AG10803 (cell line): ENCODE results near the gene PRKAA1.

Source experiments
- DNase-seq: peaks from one replicate; pipeline ENCODE4 v3.0.0; 2010; ENCODE audit warnings: low read depth
- H3K4me3 ChIP-seq: 2 replicates; pipeline ENCODE4 v1.5.1; 2011; ENCODE audit warnings: mild to moderate bottlenecking, low read length, control low read depth
- TF ChIP-seq, protein P1 (sequence below): conservative IDR thresholded peaks from 2 replicates; pipeline ENCODE4 v1.5.1; 2011; ENCODE audit warnings: mild to moderate bottlenecking, low read length, control low read depth, inconsistent platforms

The PRKAA1 gene

DNA sequence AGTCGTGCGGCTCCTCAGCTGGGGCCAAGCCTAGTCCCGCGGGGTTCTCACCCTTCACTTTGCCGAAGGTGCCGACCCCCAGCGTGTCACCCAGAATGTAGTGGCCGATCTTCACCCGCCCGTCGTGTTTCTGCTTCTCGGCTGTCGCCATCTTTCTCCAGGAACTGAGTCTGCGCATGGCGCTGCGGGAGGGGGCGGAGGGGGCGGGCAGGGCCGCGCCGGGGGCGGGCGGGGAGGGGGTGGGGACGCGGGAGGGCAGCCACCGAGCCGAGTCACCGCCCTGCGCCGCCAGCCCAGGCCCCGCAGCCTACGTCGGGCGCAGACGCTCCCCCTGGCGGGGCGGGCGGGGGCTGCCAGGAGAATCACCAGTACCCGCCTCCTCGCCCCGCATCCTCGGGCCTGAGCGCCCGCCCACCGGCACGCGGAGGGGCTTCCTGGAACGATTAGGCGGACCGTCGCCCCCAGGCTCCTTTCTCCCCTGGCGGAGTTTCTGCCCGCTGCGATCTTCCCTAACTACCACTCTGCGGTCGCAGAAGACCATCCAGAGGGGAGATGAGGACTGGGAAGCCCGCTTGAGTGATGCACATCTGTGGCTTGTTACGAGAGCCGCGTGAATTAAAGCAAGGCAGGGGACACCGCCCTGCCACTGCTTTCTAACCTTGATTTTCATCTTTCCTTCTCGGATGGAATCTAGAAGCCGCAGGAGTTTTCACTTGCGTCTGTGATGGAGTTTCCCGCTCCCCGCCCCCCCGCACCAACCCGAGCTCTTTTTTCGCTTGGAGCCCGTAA lies at the start of gene PRKAA1:
PRKAA1 (minus strand) TSS at position 363 of the 789 bp plus-strand sequence; CDS start at position 178, 185 bp downstream.
- H3K4me3 ChIP-seq = peak within 1 kb of the TSS; percentile 97
- DNase-seq = peak; percentile 85
- TF ChIP-seq, protein P1, sequence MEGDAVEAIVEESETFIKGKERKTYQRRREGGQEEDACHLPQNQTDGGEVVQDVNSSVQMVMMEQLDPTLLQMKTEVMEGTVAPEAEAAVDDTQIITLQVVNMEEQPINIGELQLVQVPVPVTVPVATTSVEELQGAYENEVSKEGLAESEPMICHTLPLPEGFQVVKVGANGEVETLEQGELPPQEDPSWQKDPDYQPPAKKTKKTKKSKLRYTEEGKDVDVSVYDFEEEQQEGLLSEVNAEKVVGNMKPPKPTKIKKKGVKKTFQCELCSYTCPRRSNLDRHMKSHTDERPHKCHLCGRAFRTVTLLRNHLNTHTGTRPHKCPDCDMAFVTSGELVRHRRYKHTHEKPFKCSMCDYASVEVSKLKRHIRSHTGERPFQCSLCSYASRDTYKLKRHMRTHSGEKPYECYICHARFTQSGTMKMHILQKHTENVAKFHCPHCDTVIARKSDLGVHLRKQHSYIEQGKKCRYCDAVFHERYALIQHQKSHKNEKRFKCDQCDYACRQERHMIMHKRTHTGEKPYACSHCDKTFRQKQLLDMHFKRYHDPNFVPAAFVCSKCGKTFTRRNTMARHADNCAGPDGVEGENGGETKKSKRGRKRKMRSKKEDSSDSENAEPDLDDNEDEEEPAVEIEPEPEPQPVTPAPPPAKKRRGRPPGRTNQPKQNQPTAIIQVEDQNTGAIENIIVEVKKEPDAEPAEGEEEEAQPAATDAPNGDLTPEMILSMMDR = peak; percentile 41

- no peak for DNase-seq
- H3K4me3 ChIP-seq = no peak overlapping the region
- TF ChIP-seq, protein P1 = no peak
Measured at GRCh38 chr5:40847525-40847924, 49.4 kb upstream of the PRKAA1 start.

- no peak for DNase-seq
- no peak overlapping the region for H3K4me3 ChIP-seq
- TF ChIP-seq, protein P1 = no peak
Measured at GRCh38 chr5:40846371-40846770, 48.2 kb upstream of the PRKAA1 start.

DNA sequence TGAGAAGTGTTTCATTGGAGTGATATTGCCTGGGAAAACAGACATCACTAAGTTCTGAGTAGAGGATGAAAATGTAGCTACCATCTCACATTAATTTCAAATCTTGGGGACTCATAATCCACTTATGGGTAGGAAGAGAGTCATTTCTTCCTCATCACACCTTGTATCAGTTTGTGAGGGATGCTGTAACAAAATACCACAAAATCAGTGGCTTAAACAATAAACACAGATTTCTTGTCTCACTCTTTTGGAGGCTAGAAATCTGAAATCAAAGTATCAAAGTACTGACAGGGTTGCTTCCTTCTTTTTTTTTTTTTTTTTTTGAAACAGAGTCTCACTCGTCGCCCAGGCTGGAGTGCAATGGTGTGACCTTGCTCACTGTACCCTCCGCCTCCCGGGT lies 46.4 kb upstream of the PRKAA1 start:
- TF ChIP-seq, protein P1 = no peak
- H3K4me3 ChIP-seq = no peak overlapping the region
- no peak for DNase-seq

DNA sequence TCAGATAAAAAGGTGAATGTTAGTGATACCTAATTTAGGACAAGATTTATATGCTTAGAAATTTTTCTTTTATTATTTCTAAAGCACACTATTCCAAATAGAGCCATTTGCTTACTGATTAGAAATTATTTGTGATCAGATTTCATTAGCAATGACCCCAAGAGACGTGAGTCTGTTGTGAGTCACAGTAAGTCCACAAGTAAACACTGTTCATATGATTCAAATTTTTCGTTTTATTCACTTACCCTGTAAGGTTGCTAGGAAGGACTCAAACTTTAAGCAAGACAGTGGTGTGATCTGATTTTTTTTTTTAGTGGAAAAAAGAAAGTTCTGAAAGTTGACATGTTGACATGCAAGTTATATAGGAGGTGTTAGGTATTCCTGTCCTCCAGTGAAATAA lies 44.2 kb upstream of the PRKAA1 start:
- TF ChIP-seq, protein P1 = no peak
- peak; percentile 23 for DNase-seq
- peak overlapping the region; percentile 54 for H3K4me3 ChIP-seq

- peak within 1 kb of the TSS; percentile 54 for H3K4me3 ChIP-seq
- TF ChIP-seq, protein P1 = 0 out of 2 replicates have a peak, but pooled peaks have one; percentile 3
- DNase-seq = peak; percentile 25
Measured at GRCh38 chr5:40841068-40841805, 43.1 kb upstream of the PRKAA1 start, which contains the start of gene CARD6. CARD6 (plus strand) TSS chr5:40841367; CDS start chr5:40841383, 16 bp downstream.
